Hepatocyte (in vitro differentiated cells): ENCODE measurements around the gene TRPM3.

Experiments
- CTCF ChIP-seq: fragments of 200-600 bp; sonication (generic); IDR thresholded peaks from 2 replicates; pipeline ENCODE4 v1.5.1; 2016; ENCODE audit warnings: antibody characterized with exemption, mild to moderate bottlenecking; ENCODE audit not compliant: poor library complexity
- EZH2 ChIP-seq: fragments of 200-600 bp; sonication (generic); IDR thresholded peaks from 2 replicates; pipeline ENCODE4 v1.6.1; 2016; ENCODE audit warnings: antibody characterized with exemption, mild to moderate bottlenecking, borderline replicate concordance
- EZH2phosphoT487 ChIP-seq: fragments of 200-600 bp; sonication (generic); IDR thresholded peaks from one replicate; pipeline ENCODE4 v1.6.1; 2018; ENCODE audit warnings: antibody characterized with exemption, mild to moderate bottlenecking, low read depth, moderate library complexity; ENCODE audit not compliant: unreplicated experiment, severe bottlenecking

- no peak for TF ChIP-seq CTCF
- TF ChIP-seq EZH2: no peak
- TF ChIP-seq EZH2phosphoT487: no peak
Observed at GRCh38 chr9:70654144-70654543, 467.3 kb downstream of the TRPM3 start.
